ENCODE data around the gene RTN4RL2. TPM values are rescaled to one million over a fixed set of nuclear protein-coding genes. Genes with fewer than 3 reads are reported as not detected.

Gene RTN4RL2
- total RNA-seq, 4 donors from 2014 or later: 0.48 TPM; not detected in 3

GRCh38 chr11:57467508-57468157 is 7.3 kb downstream of the RTN4RL2 start:
- DNase-seq: no peak
- in situ Hi-C loops (cut with MboI; ENCODE audit: low pct_ligation_motif_present in 1 of 4, low pct_unique_long_range_greater_than_20kb in 1 of 4, low sequenced_read_pairs in 3 of 4): loop anchor here in 2 of 4 donors (25.0 kb wide), 2 partner anchors 170 to 1045 kb away; partner anchors contain the start of genes YPEL4 (in 2 of the 2) and OR5B21 (in 1 of the 2)
- no peak overlapping the region for H3K27ac ChIP-seq
- H3K27me3 ChIP-seq: no peaks in the 10 kb centered on the region
- H3K9me3 ChIP-seq: no peaks in the 10 kb centered on the region
- WGBS, 2 donors (ENCODE audit: low coverage in 1 of 2): 80% methylated on average over 1 to 18 of the region's 23 CpGs
- H3K4me3 ChIP-seq: no peak overlapping the region
- TF ChIP-seq POLR2A (IDR thresholded peaks at IDR 0.05) (no peak), POLR2AphosphoS5 (IDR thresholded peaks at IDR 0.05) (no peak), EP300 (IDR thresholded peaks at IDR 0.05; ENCODE audit: low read depth) (no peak)
- TF ChIP-seq, protein P1, sequence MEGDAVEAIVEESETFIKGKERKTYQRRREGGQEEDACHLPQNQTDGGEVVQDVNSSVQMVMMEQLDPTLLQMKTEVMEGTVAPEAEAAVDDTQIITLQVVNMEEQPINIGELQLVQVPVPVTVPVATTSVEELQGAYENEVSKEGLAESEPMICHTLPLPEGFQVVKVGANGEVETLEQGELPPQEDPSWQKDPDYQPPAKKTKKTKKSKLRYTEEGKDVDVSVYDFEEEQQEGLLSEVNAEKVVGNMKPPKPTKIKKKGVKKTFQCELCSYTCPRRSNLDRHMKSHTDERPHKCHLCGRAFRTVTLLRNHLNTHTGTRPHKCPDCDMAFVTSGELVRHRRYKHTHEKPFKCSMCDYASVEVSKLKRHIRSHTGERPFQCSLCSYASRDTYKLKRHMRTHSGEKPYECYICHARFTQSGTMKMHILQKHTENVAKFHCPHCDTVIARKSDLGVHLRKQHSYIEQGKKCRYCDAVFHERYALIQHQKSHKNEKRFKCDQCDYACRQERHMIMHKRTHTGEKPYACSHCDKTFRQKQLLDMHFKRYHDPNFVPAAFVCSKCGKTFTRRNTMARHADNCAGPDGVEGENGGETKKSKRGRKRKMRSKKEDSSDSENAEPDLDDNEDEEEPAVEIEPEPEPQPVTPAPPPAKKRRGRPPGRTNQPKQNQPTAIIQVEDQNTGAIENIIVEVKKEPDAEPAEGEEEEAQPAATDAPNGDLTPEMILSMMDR (IDR thresholded peaks at IDR 0.05): no peak
- H3K4me1 ChIP-seq: no peaks in the 10 kb centered on the region
- intact Hi-C loops (cut with DNase I; ENCODE audit: low total_unique reads): no loop called here
- H3K36me3 ChIP-seq: no peaks in the 10 kb centered on the region

DNA sequence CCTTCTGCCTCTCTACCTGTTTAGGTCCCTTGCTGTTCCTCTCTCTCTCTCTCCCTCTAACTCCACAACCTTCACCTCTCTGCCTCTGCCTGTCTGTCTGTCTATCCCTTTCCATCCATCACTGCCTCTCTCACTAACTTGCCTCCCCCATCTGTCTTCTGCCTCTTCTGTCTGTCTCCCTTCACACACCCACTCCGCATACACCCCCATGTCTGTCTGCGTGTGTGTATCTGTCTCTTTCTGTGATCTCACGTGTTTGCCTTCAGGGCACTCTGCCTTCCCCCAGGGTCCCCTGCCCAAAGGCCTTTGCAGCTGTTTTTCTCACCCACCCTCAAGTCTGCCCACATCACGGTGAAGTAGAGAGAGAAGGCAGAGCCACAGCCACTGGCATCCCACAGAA is 7.9 kb downstream of the RTN4RL2 start:
- H3K9me3 ChIP-seq: no peaks in the 10 kb centered on the region
- no peak overlapping the region for H3K4me3 ChIP-seq
- H3K36me3 ChIP-seq: no peaks in the 10 kb centered on the region
- no peaks in the 10 kb centered on the region for H3K27me3 ChIP-seq
- in situ Hi-C loops (cut with MboI; ENCODE audit: low pct_ligation_motif_present in 1 of 4, low pct_unique_long_range_greater_than_20kb in 1 of 4, low sequenced_read_pairs in 3 of 4): loop anchor here in 2 of 4 donors (25.0 kb wide), 2 partner anchors 169 to 1044 kb away; partner anchors contain the start of genes YPEL4 (in 2 of the 2) and OR5B21 (in 1 of the 2)
- H3K27ac ChIP-seq: no peak overlapping the region
- H3K4me1 ChIP-seq: no peaks in the 10 kb centered on the region
- TF ChIP-seq, protein P1 (IDR thresholded peaks at IDR 0.05): no peak
- TF ChIP-seq EP300 (IDR thresholded peaks at IDR 0.05; ENCODE audit: low read depth) (no peak), POLR2A (IDR thresholded peaks at IDR 0.05) (no peak), POLR2AphosphoS5 (IDR thresholded peaks at IDR 0.05) (no peak)
- 71 to 76% methylated on average over 3 to 4 of the region's 4 CpGs for WGBS, 2 donors (ENCODE audit: low coverage in 1 of 2)
- intact Hi-C loops (cut with DNase I; ENCODE audit: low total_unique reads): no loop called here
- no peak for DNase-seq

- Histone ChIP-seq H3K9me3 (no peaks in the 10 kb centered on the region), H3K4me1 (no peaks in the 10 kb centered on the region), H3K4me3 (no peak overlapping the region), H3K27me3 (peaks cover 5% of the 10 kb centered on the region), H3K36me3 (no peaks in the 10 kb centered on the region), H3K27ac (no peak overlapping the region)
- TF ChIP-seq, protein P1 (IDR thresholded peaks at IDR 0.05): no peak
- no peak for TF ChIP-seq POLR2A (IDR thresholded peaks at IDR 0.05)
- 72 to 78% methylated on average over 5 of the region's 5 CpGs for WGBS, 2 donors (ENCODE audit: low coverage in 1 of 2)
- no peak for DNase-seq
- in situ Hi-C loops (cut with MboI; ENCODE audit: low pct_ligation_motif_present in 1 of 4, low pct_unique_long_range_greater_than_20kb in 1 of 4, low sequenced_read_pairs in 3 of 4) (loop anchor here in 2 of 4 donors (25.0 kb wide), 2 partner anchors 168 to 1043 kb away; partner anchors contain the start of genes YPEL4 (in 2 of the 2) and OR5B21 (in 1 of the 2)), intact Hi-C loops (cut with DNase I; ENCODE audit: low total_unique reads) (no loop called here)
Observed at GRCh38 chr11:57469268-57469667, 8.9 kb downstream of the RTN4RL2 start.

GRCh38 chr11:57471496-57471895 is 11.2 kb downstream of the RTN4RL2 start:
- in situ Hi-C loops (cut with MboI; ENCODE audit: low pct_ligation_motif_present in 1 of 4, low pct_unique_long_range_greater_than_20kb in 1 of 4, low sequenced_read_pairs in 3 of 4): loop anchor here in 2 of 4 donors (25.0 kb wide), 2 partner anchors 166 to 1041 kb away; partner anchors contain the start of genes YPEL4 (in 2 of the 2) and OR5B21 (in 1 of the 2)
- TF ChIP-seq, protein P1 (IDR thresholded peaks at IDR 0.05): no peak
- TF ChIP-seq POLR2AphosphoS5 (IDR thresholded peaks at IDR 0.05) (no peak), EP300 (IDR thresholded peaks at IDR 0.05; ENCODE audit: low read depth) (no peak), POLR2A (IDR thresholded peaks at IDR 0.05) (no peak)

More at GRCh38 chr11:57471496-57471895, 11.2 kb downstream of the RTN4RL2 start:
- H3K4me3 ChIP-seq: no peak overlapping the region
- peaks cover 22% of the 10 kb centered on the region for H3K27me3 ChIP-seq
- H3K4me1 ChIP-seq: peaks cover 6 to 15% (median 8%) of the 10 kb centered on the region in 4 donors
- H3K9me3 ChIP-seq: no peaks in the 10 kb centered on the region
- 90 to 93% methylated on average over 2 to 3 of the region's 3 CpGs for WGBS, 2 donors (ENCODE audit: low coverage in 1 of 2)
- no peaks in the 10 kb centered on the region for H3K36me3 ChIP-seq
- no peak overlapping the region for H3K27ac ChIP-seq
- no peak for DNase-seq
- intact Hi-C loops (cut with DNase I; ENCODE audit: low total_unique reads): no loop called here
